ENCODE data around the gene UBAC2.

DNA sequence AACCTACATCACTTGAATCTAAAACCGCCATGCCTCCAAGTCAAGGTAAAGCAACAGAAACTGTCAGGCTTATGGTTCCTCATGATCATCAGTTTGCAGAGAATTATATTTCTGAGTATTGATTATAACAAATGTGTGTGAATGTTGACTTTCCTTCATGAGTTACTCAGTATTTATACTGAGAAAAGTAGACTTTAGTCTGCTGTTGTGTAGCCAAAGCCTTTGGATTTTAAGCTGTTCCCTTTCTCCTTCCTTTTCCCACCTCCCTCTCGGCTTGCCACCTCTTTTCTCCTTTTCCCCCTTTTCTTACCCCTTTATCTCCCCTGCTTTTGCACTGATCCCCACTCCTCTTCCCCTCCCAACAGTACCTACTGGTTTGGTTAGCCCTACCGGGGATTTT, 78.2 kb downstream of the UBAC2 start:
- TF ChIP-seq CTCF (IDR thresholded peaks at IDR 0.05) (no peak), POLR2A (IDR thresholded peaks at IDR 0.05) (no peak)

Measured in heart left ventricle (tissue), 13 donors.